HepG2 (cell line): ENCODE data around the gene ABI3. TPM values are rescaled to one million over a fixed set of nuclear protein-coding genes. Genes with fewer than 3 reads are reported as not detected.

Experiments used
- CEBPZ ChIP-seq: IDR thresholded peaks from 2 replicates; pipeline ENCODE4 v1.6.1; 2012; ENCODE audit warnings: low read length, improper control_type of control experiment
- NR0B2 ChIP-seq: sonication (generic); formaldehyde crosslinking; IDR thresholded peaks from 2 replicates; pipeline ENCODE4 v1.4.0; 2020; ENCODE audit warnings: mild to moderate bottlenecking, missing genetic modification reagents
- SIN3B ChIP-seq: fragments of 150-350 bp; IDR thresholded peaks from 2 replicates; pipeline ENCODE4 v1.6.1; 2014; ENCODE audit warnings: low read length
- TIGD3 ChIP-seq: sonication (generic); formaldehyde crosslinking; IDR thresholded peaks from 2 replicates; pipeline ENCODE4 v1.5.1; 2020; ENCODE audit warnings: mild to moderate bottlenecking, missing genetic modification reagents, borderline replicate concordance
- ZKSCAN5 ChIP-seq: sonication (generic); formaldehyde crosslinking; IDR thresholded peaks from 2 replicates; pipeline ENCODE4 v1.5.1; 2020; ENCODE audit warnings: mild to moderate bottlenecking, missing genetic modification reagents
- ZNF563 ChIP-seq: sonication (generic); formaldehyde crosslinking; IDR thresholded peaks from 2 replicates; pipeline ENCODE4 v1.8.0; 2022; ENCODE audit warnings: mild to moderate bottlenecking, moderate library complexity, missing genetic modification reagents
- ZNF773 ChIP-seq: sonication (generic); formaldehyde crosslinking; IDR thresholded peaks from 2 replicates; pipeline ENCODE4 v1.4.0; 2020; ENCODE audit warnings: missing genetic modification reagents, borderline replicate concordance
- polyA plus RNA-seq, 8 experiments: library from polyadenylated mRNA; depleted of rRNA in 3 of 8; stranded (reverse) in 7 of 8; unstranded in 1 of 8; fragments of >200 nt; fragmentation: Illumina TruSeq in 4 of 8; extraction: Trizol in 4 of 8; gene quantifications; 2 replicates each; pipeline versions ENCODE4 v1.2.1 to v1.2.3, GENCODE V29; 2011 to 2016; ENCODE audit warnings: low read depth in 4 of 8, missing spikeins in 1 of 8, mixed read lengths in 1 of 8; ENCODE audit not compliant: insufficient read depth in 1 of 8
- total RNA-seq, 5 experiments: library from RNA; depleted of rRNA; stranded (reverse); fragments of >200 nt; fragmentation: Illumina TruSeq; extraction: Trizol; gene quantifications; 2 replicates each; pipeline ENCODE4 v1.2.3, GENCODE V29; 2016; ENCODE audit warnings: low read depth in 1 of 5

ABI3 gene
- total and polyA plus RNA-seq, 2 of the 13 experiments (the other 11 are each of a cell fraction or from before 2014, with no cell fraction given) = not detected

- no peak for TF ChIP-seq CEBPZ
- TF ChIP-seq ZNF773 (CRISPR knock-in tag) = no peak
- no peak for TF ChIP-seq ZNF563 (CRISPR knock-in tag)
- no peak for TF ChIP-seq ZKSCAN5 (CRISPR knock-in tag)
- no peak for TF ChIP-seq SIN3B
- no peak for TF ChIP-seq NR0B2 (CRISPR knock-in tag)
- TF ChIP-seq TIGD3 (CRISPR knock-in tag) = no peak
Measured at GRCh38 chr17:49269356-49269755, 58.8 kb downstream of the ABI3 start (continued).

Other genes with a start within 250 kb of the ABI3 start
- gene GIP, start 242.1 kb upstream of the ABI3 start, total RNA-seq (2016; rRNA removed; fragmentation: Illumina TruSeq; extraction: Trizol) = 0.73 TPM in 1 of 2 replicates, not detected in the other
- gene GIP, start 242.1 kb upstream of the ABI3 start, polyA plus RNA-seq (2011; rRNA removed) = 0.55 and 0.70 TPM in 2 replicates
- gene IGF2BP1, start 213.3 kb upstream of the ABI3 start, total RNA-seq (2016; rRNA removed; fragmentation: Illumina TruSeq; extraction: Trizol) = 75.1 and 116 TPM in 2 replicates
- 29.0 and 29.7 TPM in 2 replicates for gene IGF2BP1, start 213.3 kb upstream of the ABI3 start, polyA plus RNA-seq (2011; rRNA removed)
- not detected in 2 replicates for gene B4GALNT2, start 77.9 kb upstream of the ABI3 start, total RNA-seq (2016; rRNA removed; fragmentation: Illumina TruSeq; extraction: Trizol)
- 0.13 TPM in 1 of 2 replicates, not detected in the other for gene B4GALNT2, start 77.9 kb upstream of the ABI3 start, polyA plus RNA-seq (2011; rRNA removed)
- gene GNGT2, start 133 bp upstream of the ABI3 start, total RNA-seq (2016; rRNA removed; fragmentation: Illumina TruSeq; extraction: Trizol) = not detected in 2 replicates
- not detected in 2 replicates for gene GNGT2, start 133 bp upstream of the ABI3 start, polyA plus RNA-seq (2011; rRNA removed)
- not detected in 2 replicates for gene PHOSPHO1, start 20.1 kb downstream of the ABI3 start, total RNA-seq (2016; rRNA removed; fragmentation: Illumina TruSeq; extraction: Trizol)
- not detected in 2 replicates for gene PHOSPHO1, start 20.1 kb downstream of the ABI3 start, polyA plus RNA-seq (2011; rRNA removed)
- 30.2 and 58.2 TPM in 2 replicates for gene ZNF652, start 151.5 kb downstream of the ABI3 start, total RNA-seq (2016; rRNA removed; fragmentation: Illumina TruSeq; extraction: Trizol)
- 15.8 and 16.2 TPM in 2 replicates for gene ZNF652, start 151.5 kb downstream of the ABI3 start, polyA plus RNA-seq (2011; rRNA removed)
- gene PHB1, start 204.2 kb downstream of the ABI3 start, total RNA-seq (2016; rRNA removed; fragmentation: Illumina TruSeq; extraction: Trizol) = 515 and 623 TPM in 2 replicates
- gene PHB1, start 204.2 kb downstream of the ABI3 start, polyA plus RNA-seq (2011; rRNA removed) = 688 and 721 TPM in 2 replicates